ENCODE measurements around the gene DHRS12. TPM values are rescaled to one million over a fixed set of nuclear protein-coding genes. Genes with fewer than 3 reads are reported as not detected.

Gene DHRS12
- total RNA-seq, 4 donors from 2014 or later: 7.6 to 11.8 (median 10.3) TPM

- TF ChIP-seq CTCF (IDR thresholded peaks at IDR 0.05) (no peak), POLR2A (IDR thresholded peaks at IDR 0.05) (no peak)
- no peak overlapping the region for H3K4me3 ChIP-seq (ENCODE audit: low read depth, poor library complexity, severe bottlenecking)
- 80 to 84% methylated on average over 12 of the region's 12 CpGs for WGBS, 2 donors
- no peak for DNase-seq (ENCODE audit: low spot score in 2 of 2)
- intact Hi-C loops (cut with DNase I; ENCODE audit: low total_unique reads): no loop called here
Measured at GRCh38 chr13:51811046-51811445, 7.1 kb upstream of the DHRS12 start.

GRCh38 chr13:51808811-51809210 is 4.8 kb upstream of the DHRS12 start:
- TF ChIP-seq CTCF (IDR thresholded peaks at IDR 0.05): no peak
- intact Hi-C loops (cut with DNase I; ENCODE audit: low total_unique reads): no loop called here
- no peak for DNase-seq (ENCODE audit: low spot score in 2 of 2)
- H3K4me3 ChIP-seq (ENCODE audit: low read depth, poor library complexity, severe bottlenecking): no peak overlapping the region

- WGBS, 2 donors: 69 to 77% methylated on average over 5 of the region's 5 CpGs
- no peak for TF ChIP-seq POLR2A (IDR thresholded peaks at IDR 0.05)
- TF ChIP-seq CTCF (IDR thresholded peaks at IDR 0.05): no peak
- no peak for DNase-seq (ENCODE audit: low spot score in 2 of 2)
- intact Hi-C loops (cut with DNase I; ENCODE audit: low total_unique reads): no loop called here
- no peak overlapping the region for H3K4me3 ChIP-seq (ENCODE audit: low read depth, poor library complexity, severe bottlenecking)
Measured at GRCh38 chr13:51807041-51807440, 3.1 kb upstream of the DHRS12 start.

GRCh38 chr13:51806566-51806965 is 2.6 kb upstream of the DHRS12 start:
- WGBS, 2 donors: 41 to 62% methylated on average over 2 of the region's 2 CpGs
- no peak overlapping the region for H3K4me3 ChIP-seq (ENCODE audit: low read depth, poor library complexity, severe bottlenecking)
- TF ChIP-seq POLR2A (IDR thresholded peaks at IDR 0.05): no peak
- no peak for TF ChIP-seq CTCF (IDR thresholded peaks at IDR 0.05)
- intact Hi-C loops (cut with DNase I; ENCODE audit: low total_unique reads): no loop called here
- DNase-seq (ENCODE audit: low spot score in 2 of 2): no peak

GRCh38 chr13:51805925-51806324 is 2.0 kb upstream of the DHRS12 start:
- WGBS, 2 donors: 88 to 91% methylated on average over 2 of the region's 2 CpGs
- no peak for DNase-seq (ENCODE audit: low spot score in 2 of 2)
- intact Hi-C loops (cut with DNase I; ENCODE audit: low total_unique reads): no loop called here
- H3K4me3 ChIP-seq (ENCODE audit: low read depth, poor library complexity, severe bottlenecking): no peak overlapping the region
- TF ChIP-seq CTCF (IDR thresholded peaks at IDR 0.05) (no peak), POLR2A (IDR thresholded peaks at IDR 0.05) (no peak)

- H3K4me3 ChIP-seq (ENCODE audit: low read depth, poor library complexity, severe bottlenecking): no peak overlapping the region
- intact Hi-C loops (cut with DNase I; ENCODE audit: low total_unique reads): no loop called here
- 92% methylated on average over 4 of the region's 4 CpGs for WGBS, 2 donors
Measured at GRCh38 chr13:51805313-51805712, 1.4 kb upstream of the DHRS12 start.

More at GRCh38 chr13:51805313-51805712, 1.4 kb upstream of the DHRS12 start:
- TF ChIP-seq CTCF (IDR thresholded peaks at IDR 0.05): no peak
- no peak for TF ChIP-seq POLR2A (IDR thresholded peaks at IDR 0.05)
- DNase-seq (ENCODE audit: low spot score in 2 of 2): no peak

All from lower leg skin (tissue), 4 donors.